Stimulated activated CD4-positive, alpha-beta T cell treated with anti-CD3 and anti-CD28 coated beads, Interleukin-1b, Interleukin-23, amount 100 ng/mL, for 4 hours (primary cell): ENCODE measurements around the gene WFS1.

ENCODE experiments used
- DNase-seq, 2 donors: peaks; one replicate each; pipeline ENCODE4 v3.0.0-alpha.2; 2020; ENCODE audit warnings: low read depth in 2 of 2

Gene WFS1

GRCh38 chr4:6339818-6340445, 70.3 kb downstream of the WFS1 start:
- no peak for DNase-seq

GRCh38 chr4:6340446-6341015, 70.9 kb downstream of the WFS1 start:
- DNase-seq: no peak

- no peak for DNase-seq
Observed at GRCh38 chr4:6341696-6342095, 72.0 kb downstream of the WFS1 start.

GRCh38 chr4:6342530-6343293, 73.1 kb downstream of the WFS1 start:
- DNase-seq: no peak

GRCh38 chr4:6343939-6344408, 74.3 kb downstream of the WFS1 start:
- DNase-seq: no peak

- DNase-seq: no peak
Observed at GRCh38 chr4:6345096-6345830, 75.6 kb downstream of the WFS1 start.

GRCh38 chr4:6345866-6346265, 76.2 kb downstream of the WFS1 start:
- DNase-seq: no peak

GRCh38 chr4:6346373-6347110, 76.9 kb downstream of the WFS1 start:
- no peak for DNase-seq

- no peak for DNase-seq
Observed at GRCh38 chr4:6347511-6348045, 77.9 kb downstream of the WFS1 start.

- DNase-seq: no peak
Observed at GRCh38 chr4:6348408-6348807, 78.8 kb downstream of the WFS1 start.

- no peak for DNase-seq
Observed at GRCh38 chr4:6349896-6350603, 80.4 kb downstream of the WFS1 start.

- no peak for DNase-seq
Observed at GRCh38 chr4:6350646-6351045, 81.0 kb downstream of the WFS1 start.

- no peak for DNase-seq
Observed at GRCh38 chr4:6351246-6352000, 81.8 kb downstream of the WFS1 start.

- DNase-seq: no peak
Observed at GRCh38 chr4:6352031-6352692, 82.5 kb downstream of the WFS1 start.
